ENCODE measurements around the gene FAM131A.

Gene FAM131A

DNA sequence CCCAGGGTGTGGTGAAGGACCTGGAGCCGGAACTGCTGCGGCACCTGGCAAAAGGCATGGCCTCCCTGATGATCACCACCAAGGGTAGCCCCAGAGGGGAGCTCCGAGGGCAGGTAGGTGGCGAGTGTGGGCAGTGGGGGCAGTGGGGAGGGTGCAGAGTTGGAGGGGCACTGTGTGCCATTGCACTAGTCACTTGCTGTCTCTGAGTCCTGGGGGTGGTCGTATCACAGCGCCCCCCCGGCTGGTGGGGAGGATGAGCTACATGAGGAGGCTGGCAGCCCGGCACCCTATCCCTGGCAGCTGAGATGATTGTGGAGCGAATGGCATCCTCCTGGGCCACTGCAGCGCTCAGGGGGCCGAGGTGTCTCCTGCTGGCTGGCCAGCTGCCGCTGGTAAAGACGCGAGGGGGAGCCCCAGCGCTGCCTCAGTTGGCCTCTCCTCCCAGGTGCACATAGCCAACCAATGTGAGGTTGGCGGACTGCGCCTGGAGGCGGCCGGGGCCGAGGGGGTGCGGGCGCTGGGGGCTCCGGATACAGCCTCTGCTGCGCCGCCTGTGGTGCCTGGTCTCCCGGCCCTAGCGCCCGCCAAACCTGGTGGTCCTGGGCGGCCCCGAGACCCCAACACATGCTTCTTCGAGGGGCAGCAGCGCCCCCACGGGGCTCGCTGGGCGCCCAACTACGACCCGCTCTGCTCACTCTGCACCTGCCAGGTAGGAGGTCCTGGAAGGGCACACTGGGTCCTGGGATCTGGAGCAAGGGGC is 48.8 kb downstream of the FAM131A start:
- H3K4me1 ChIP-seq (ENCODE audit: control insufficient read depth, insufficient read depth, low read length): peaks cover 5% of the 10 kb centered on the region
- H3K27ac ChIP-seq (ENCODE audit: low read length): no peak overlapping the region
- H3K4me3 ChIP-seq (ENCODE audit: low read length in 2 of 2): no peak overlapping the region
- H3K9ac ChIP-seq (ENCODE audit: low read length in 2 of 2): no peak overlapping the region
- H3K27me3 ChIP-seq (ENCODE audit: control insufficient read depth in 1 of 2, insufficient read depth in 2 of 2, low read length in 2 of 2): peaks cover 2 to 3% of the 10 kb centered on the region in 2 donors
- peaks cover 0 to 3% of the 10 kb centered on the region in 2 donors for H3K36me3 ChIP-seq (ENCODE audit: control insufficient read depth in 2 of 2, insufficient read depth in 2 of 2, low read length in 2 of 2)
- H3K9me3 ChIP-seq (ENCODE audit: control insufficient read depth in 2 of 2, low read length in 2 of 2): no peaks in the 10 kb centered on the region

DNA sequence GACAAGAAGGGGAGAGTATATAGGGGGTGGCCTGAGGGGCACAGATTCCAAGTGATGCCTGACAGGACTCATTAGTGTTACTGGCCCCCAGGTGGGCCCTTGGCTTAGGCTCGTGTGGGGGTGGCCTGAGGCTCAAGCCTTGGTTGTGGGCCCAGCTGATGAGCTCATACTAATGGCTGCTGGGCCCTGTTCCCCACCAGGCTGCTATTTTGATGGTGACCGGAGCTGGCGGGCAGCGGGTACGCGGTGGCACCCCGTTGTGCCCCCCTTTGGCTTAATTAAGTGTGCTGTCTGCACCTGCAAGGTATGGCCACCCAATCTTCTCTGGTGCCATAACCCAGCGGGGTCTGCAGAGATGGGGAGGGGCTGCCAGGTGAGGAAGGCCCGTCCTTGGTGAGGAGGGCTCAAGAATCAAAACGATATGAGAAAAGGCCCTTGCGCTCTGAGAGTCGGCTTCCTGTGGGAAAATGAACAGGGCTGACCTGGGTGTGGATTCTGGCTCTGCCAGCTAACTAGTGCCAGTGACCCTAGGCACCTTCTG is 49.8 kb downstream of the FAM131A start:
- Histone ChIP-seq H3K9ac (ENCODE audit: low read length in 2 of 2) (no peak overlapping the region), H3K27me3 (ENCODE audit: control insufficient read depth in 1 of 2, insufficient read depth in 2 of 2, low read length in 2 of 2) (no peaks in the 10 kb centered on the region), H3K4me3 (ENCODE audit: low read length in 2 of 2) (no peak overlapping the region), H3K4me1 (ENCODE audit: control insufficient read depth, insufficient read depth, low read length) (no peaks in the 10 kb centered on the region), H3K27ac (ENCODE audit: low read length) (no peak overlapping the region), H3K9me3 (ENCODE audit: control insufficient read depth in 2 of 2, low read length in 2 of 2) (no peaks in the 10 kb centered on the region), H3K36me3 (ENCODE audit: control insufficient read depth in 2 of 2, insufficient read depth in 2 of 2, low read length in 2 of 2) (peaks cover 0 to 3% of the 10 kb centered on the region in 2 donors)

DNA sequence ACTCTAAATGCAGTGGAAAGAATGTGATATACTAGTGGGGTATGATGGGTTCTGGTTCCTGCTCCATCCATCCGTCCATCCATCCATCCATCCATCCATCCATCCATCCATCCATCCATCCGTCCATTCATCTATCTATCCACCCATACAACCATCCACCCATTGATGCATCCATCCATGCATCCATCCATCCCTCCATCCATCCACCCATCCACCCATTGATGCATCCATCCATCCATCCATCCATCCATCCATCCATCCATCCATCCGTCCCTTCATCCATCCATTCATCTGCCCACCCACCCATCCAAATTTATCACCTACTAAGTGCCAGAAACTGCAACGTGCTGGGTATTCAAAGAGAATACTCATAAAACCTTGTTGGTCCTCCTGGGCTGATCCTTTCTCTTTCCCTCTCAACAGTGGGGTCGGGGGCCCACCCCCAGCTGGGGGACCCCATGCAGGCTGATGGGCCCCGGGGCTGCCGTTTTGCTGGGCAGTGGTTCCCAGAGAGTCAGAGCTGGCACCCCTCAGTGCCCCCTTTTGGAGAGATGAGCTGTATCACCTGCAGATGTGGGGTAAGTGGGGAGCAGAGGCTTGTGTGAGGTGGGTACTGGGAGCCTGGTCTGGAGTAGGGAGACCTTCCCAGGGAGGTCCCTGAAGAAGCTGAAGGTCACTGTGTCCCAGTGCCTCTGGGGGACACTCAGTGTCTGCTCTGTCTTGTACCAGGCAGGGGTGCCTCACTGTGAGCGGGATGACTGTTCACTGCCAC is 51.0 kb downstream of the FAM131A start:
- H3K36me3 ChIP-seq (ENCODE audit: control insufficient read depth in 2 of 2, insufficient read depth in 2 of 2, low read length in 2 of 2): peaks cover 0 to 3% of the 10 kb centered on the region in 2 donors
- no peaks in the 10 kb centered on the region for H3K4me1 ChIP-seq (ENCODE audit: control insufficient read depth, insufficient read depth, low read length)

DNA sequence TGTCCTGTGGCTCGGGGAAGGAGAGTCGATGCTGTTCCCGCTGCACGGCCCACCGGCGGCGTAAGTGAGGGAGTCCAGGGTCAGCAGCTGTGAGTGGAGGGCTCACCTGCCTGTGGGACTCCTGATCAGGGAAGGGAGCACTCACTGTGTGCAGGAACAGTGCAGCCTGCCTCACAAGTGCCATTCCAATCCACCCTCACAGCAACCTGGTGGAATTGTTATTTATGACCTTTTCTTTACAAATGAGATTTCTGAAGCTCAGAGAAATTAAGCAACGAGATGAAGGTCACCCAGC is 51.5 kb downstream of the FAM131A start:
- Histone ChIP-seq H3K36me3 (ENCODE audit: control insufficient read depth in 2 of 2, insufficient read depth in 2 of 2, low read length in 2 of 2) (peaks cover 0 to 3% of the 10 kb centered on the region in 2 donors), H3K27me3 (ENCODE audit: control insufficient read depth in 1 of 2, insufficient read depth in 2 of 2, low read length in 2 of 2) (no peaks in the 10 kb centered on the region)

More for the DNA sequence above, 51.0 kb downstream of the FAM131A start:
- H3K27ac ChIP-seq (ENCODE audit: low read length): no peak overlapping the region
- no peak overlapping the region for H3K4me3 ChIP-seq (ENCODE audit: low read length in 2 of 2)
- H3K9ac ChIP-seq (ENCODE audit: low read length in 2 of 2): no peak overlapping the region
- no peaks in the 10 kb centered on the region for H3K27me3 ChIP-seq (ENCODE audit: control insufficient read depth in 1 of 2, insufficient read depth in 2 of 2, low read length in 2 of 2)
- H3K9me3 ChIP-seq (ENCODE audit: control insufficient read depth in 2 of 2, low read length in 2 of 2): no peaks in the 10 kb centered on the region

DNA sequence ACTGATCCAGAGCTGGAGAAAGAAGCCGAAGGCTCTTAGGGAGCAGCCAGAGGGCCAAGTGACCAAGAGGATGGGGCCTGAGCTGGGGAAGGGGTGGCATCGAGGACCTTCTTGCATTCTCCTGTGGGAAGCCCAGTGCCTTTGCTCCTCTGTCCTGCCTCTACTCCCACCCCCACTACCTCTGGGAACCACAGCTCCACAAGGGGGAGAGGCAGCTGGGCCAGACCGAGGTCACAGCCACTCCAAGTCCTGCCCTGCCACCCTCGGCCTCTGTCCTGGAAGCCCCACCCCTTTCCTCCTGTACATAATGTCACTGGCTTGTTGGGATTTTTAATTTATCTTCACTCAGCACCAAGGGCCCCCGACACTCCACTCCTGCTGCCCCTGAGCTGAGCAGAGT is 52.0 kb downstream of the FAM131A start:
- H3K27ac ChIP-seq (ENCODE audit: low read length): no peak overlapping the region
- H3K4me3 ChIP-seq (ENCODE audit: low read length in 2 of 2): no peak overlapping the region
- H3K4me1 ChIP-seq (ENCODE audit: control insufficient read depth, insufficient read depth, low read length): no peaks in the 10 kb centered on the region
- H3K9me3 ChIP-seq (ENCODE audit: control insufficient read depth in 2 of 2, low read length in 2 of 2): no peaks in the 10 kb centered on the region
- H3K27me3 ChIP-seq (ENCODE audit: control insufficient read depth in 1 of 2, insufficient read depth in 2 of 2, low read length in 2 of 2): no peaks in the 10 kb centered on the region
- H3K9ac ChIP-seq (ENCODE audit: low read length in 2 of 2): no peak overlapping the region
- H3K36me3 ChIP-seq (ENCODE audit: control insufficient read depth in 2 of 2, insufficient read depth in 2 of 2, low read length in 2 of 2): peaks cover 0 to 3% of the 10 kb centered on the region in 2 donors

More for the DNA sequence above, 51.5 kb downstream of the FAM131A start:
- no peak overlapping the region for H3K9ac ChIP-seq (ENCODE audit: low read length in 2 of 2)
- no peaks in the 10 kb centered on the region for H3K4me1 ChIP-seq (ENCODE audit: control insufficient read depth, insufficient read depth, low read length)
- H3K4me3 ChIP-seq (ENCODE audit: low read length in 2 of 2): no peak overlapping the region
- H3K27ac ChIP-seq (ENCODE audit: low read length): no peak overlapping the region
- H3K9me3 ChIP-seq (ENCODE audit: control insufficient read depth in 2 of 2, low read length in 2 of 2): no peaks in the 10 kb centered on the region

DNA sequence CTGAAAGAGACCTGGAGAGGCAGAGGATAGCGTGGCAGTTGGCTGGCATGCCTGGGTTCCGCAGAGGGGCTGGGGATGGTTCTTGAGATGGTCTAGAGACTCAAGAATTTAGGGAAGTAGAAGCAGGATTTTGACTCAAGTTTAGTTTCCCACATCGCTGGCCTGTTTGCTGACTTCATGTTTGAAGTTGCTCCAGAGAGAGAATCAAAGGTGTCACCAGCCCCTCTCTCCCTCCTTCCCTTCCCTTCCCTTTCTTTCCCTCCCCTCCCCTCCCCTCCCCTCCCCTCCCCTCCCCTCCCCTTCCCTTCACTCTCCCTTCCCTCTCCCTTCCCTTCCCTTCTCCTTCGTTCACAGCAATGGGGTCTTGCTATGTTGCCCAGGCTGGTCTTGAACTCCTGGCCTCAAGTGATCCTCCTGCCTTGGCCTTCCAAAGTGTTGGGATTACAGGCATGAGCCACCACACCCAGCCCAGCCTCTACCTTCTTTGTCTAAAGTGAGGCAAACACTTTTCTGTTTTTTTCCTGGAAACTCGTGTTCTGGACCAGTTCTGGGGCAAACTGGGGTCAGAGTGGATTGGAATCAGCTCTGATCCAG is 52.6 kb downstream of the FAM131A start:
- Histone ChIP-seq H3K9ac (ENCODE audit: low read length in 2 of 2) (no peak overlapping the region), H3K27ac (ENCODE audit: low read length) (no peak overlapping the region), H3K4me3 (ENCODE audit: low read length in 2 of 2) (no peak overlapping the region), H3K27me3 (ENCODE audit: control insufficient read depth in 1 of 2, insufficient read depth in 2 of 2, low read length in 2 of 2) (no peaks in the 10 kb centered on the region), H3K9me3 (ENCODE audit: control insufficient read depth in 2 of 2, low read length in 2 of 2) (no peaks in the 10 kb centered on the region), H3K4me1 (ENCODE audit: control insufficient read depth, insufficient read depth, low read length) (no peaks in the 10 kb centered on the region), H3K36me3 (ENCODE audit: control insufficient read depth in 2 of 2, insufficient read depth in 2 of 2, low read length in 2 of 2) (peaks cover 0 to 3% of the 10 kb centered on the region in 2 donors)

DNA sequence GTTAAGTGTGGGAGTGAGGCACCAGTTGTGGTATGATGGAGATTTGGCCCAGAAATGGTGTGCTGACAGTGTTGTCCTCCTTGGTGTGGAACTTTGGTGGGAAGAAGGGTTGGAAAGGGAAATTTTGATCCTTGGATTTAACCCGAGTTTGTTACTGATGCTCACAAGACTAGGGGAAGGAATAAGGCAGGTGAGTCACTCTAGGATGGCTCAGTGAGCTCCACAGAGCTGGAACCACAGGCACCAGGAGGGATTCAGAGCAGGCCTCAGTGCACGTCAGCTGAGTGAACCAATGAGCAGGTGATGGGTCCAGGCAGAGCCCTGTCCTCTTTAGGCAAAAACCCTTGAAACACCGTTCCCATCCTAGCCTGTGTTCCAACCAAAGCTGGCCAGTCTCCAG is 53.9 kb downstream of the FAM131A start:
- Histone ChIP-seq H3K36me3 (ENCODE audit: control insufficient read depth in 2 of 2, insufficient read depth in 2 of 2, low read length in 2 of 2) (peaks cover 0 to 2% of the 10 kb centered on the region in 2 donors), H3K9ac (ENCODE audit: low read length in 2 of 2) (no peak overlapping the region), H3K9me3 (ENCODE audit: control insufficient read depth in 2 of 2, low read length in 2 of 2) (no peaks in the 10 kb centered on the region), H3K4me1 (ENCODE audit: control insufficient read depth, insufficient read depth, low read length) (no peaks in the 10 kb centered on the region), H3K4me3 (ENCODE audit: low read length in 2 of 2) (no peak overlapping the region), H3K27ac (ENCODE audit: low read length) (no peak overlapping the region), H3K27me3 (ENCODE audit: control insufficient read depth in 1 of 2, insufficient read depth in 2 of 2, low read length in 2 of 2) (peaks cover 0 to 2% of the 10 kb centered on the region in 2 donors)

DNA sequence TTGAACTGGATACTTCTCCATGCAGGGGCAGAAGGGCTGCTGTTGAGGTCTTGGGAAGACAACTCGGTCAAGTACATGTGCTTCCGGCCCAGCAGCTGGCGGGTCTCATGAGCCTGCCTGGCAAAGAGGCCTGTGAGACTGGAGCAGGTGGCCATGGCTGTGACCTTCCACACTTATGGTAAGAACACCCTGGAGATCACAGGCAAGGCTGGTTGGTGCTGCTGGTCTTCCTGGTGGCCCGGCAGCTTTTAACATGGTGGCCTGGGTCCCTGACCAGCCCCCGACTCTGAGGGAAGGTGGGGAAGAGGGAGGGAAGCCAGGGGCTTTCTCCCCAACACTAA is 57.9 kb downstream of the FAM131A start:
- Histone ChIP-seq H3K27me3 (ENCODE audit: control insufficient read depth in 1 of 2, insufficient read depth in 2 of 2, low read length in 2 of 2) (peaks cover 0 to 2% of the 10 kb centered on the region in 2 donors), H3K9ac (ENCODE audit: low read length in 2 of 2) (no peak overlapping the region), H3K36me3 (ENCODE audit: control insufficient read depth in 2 of 2, insufficient read depth in 2 of 2, low read length in 2 of 2) (no peaks in the 10 kb centered on the region), H3K4me3 (ENCODE audit: low read length in 2 of 2) (no peak overlapping the region), H3K9me3 (ENCODE audit: control insufficient read depth in 2 of 2, low read length in 2 of 2) (no peaks in the 10 kb centered on the region), H3K4me1 (ENCODE audit: control insufficient read depth, insufficient read depth, low read length) (no peaks in the 10 kb centered on the region), H3K27ac (ENCODE audit: low read length) (no peak overlapping the region)
